Ammon's horn (tissue), 1 donor: ENCODE results near the gene ALX4.

ENCODE experiments used
- DNase-seq: peaks from one replicate; pipeline ENCODE4 v3.0.0-alpha.2; 2016; ENCODE audit warnings: low spot score

The ALX4 gene

GRCh38 chr11:44300844-44301563 is 8.9 kb downstream of the ALX4 start:
- DNase-seq = no peak

DNA sequence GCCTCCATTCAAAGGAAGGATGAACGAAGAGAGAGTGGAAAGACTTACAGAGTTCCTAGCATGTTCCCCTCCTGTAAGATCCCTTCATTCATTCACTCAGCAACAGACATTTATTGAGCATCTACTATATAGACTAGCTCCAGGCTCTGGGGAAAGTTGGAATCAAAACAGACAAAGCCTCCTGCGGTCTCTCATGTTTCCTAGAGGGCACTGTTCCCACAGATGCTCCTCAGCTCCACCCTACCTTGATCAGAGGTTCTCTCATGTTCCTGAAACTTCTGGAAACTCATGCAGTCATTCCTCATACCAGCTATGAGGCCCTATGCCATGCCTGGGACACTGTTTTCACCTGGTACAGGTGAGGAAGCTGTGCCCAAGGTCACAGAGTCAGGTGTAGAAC is 11.1 kb downstream of the ALX4 start:
- DNase-seq = no peak

- no peak for DNase-seq
Measured at GRCh38 chr11:44290208-44290607, 19.7 kb downstream of the ALX4 start.

GRCh38 chr11:44288133-44288526 is 21.8 kb downstream of the ALX4 start:
- no peak for DNase-seq

DNA sequence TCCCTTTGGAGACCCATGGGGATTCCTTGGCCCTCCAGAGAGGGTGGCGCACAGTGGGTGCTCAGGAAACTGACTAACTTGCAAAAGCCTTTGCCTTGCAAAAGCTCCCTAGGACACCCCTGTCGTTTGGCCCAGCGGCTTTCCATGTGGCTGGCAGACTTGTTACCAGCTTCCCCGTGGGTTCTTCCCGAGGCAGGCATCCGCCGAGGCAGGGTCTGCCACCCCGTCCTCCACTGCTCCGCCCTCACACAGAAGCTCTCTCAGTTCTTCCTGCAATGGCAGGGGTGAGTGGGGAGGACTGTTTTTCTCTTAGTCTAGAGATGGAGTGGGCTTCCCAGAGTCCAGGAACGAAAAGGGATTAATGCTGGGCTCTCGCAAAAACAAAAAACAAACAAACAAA is 23.0 kb downstream of the ALX4 start:
- no peak for DNase-seq

- DNase-seq = peak; percentile 64
Measured at GRCh38 chr11:44286268-44286880, 23.6 kb downstream of the ALX4 start.

GRCh38 chr11:44285756-44286155 is 24.2 kb downstream of the ALX4 start:
- no peak for DNase-seq

DNA sequence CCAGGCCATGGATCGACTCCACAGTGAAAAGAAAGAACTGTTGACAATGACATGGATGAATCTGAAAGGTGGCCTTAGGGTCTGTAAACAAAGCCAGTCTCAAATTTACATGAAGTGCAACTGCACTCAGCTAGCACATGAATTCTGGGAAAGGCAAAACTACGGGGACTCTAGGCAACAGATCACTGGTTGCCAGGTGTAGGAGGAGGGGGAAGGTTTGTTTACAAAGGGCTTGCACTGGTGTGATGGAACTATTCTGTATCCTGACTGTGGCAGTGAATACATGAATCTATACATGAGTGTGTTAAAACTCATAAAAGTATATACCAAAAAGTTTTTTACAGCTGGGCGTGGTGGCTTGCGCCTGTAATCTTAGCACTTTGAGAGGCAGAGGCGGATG is 27.3 kb downstream of the ALX4 start:
- DNase-seq = no peak

GRCh38 chr11:44281151-44281550 is 28.8 kb downstream of the ALX4 start:
- no peak for DNase-seq

DNA sequence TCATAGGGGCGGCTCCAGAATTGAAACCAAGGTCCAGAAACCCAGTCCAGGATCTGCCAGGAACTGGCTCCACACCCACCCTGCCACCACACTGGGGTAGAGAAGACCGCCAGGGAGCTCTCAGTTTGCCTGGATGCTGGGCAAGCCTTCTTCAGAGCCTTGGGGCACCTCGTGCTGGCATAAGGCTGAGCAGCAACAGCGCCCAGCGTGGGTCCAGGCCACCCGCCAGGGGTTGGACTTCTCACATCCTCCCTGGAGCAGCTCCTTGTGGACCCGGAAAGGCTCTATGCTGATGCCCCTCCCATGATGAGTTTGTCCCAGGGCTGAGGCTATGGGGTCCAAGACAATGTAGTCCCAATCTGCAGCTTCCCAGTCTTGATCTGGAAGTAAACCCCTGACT is 29.7 kb downstream of the ALX4 start:
- DNase-seq = no peak

DNA sequence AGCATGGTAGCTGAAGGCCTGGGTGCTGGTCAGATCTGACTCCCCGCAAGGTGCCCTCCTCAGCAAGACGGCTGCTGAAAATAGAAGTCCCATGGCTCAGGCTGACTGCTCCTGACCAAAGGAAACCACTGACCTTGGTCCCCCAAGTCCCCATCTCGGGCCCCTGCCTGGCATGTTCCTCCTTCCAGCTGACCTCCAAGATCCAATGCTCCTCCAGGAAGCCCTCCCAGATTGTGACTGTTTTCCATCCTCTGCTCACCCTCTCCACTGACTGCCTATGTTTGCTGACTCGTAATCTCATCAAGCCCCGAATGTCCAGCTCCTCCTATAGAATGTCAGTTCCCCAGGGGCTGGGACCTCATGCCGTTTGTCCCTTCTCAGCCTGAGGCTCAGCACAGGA is 30.5 kb downstream of the ALX4 start:
- DNase-seq = no peak

DNA sequence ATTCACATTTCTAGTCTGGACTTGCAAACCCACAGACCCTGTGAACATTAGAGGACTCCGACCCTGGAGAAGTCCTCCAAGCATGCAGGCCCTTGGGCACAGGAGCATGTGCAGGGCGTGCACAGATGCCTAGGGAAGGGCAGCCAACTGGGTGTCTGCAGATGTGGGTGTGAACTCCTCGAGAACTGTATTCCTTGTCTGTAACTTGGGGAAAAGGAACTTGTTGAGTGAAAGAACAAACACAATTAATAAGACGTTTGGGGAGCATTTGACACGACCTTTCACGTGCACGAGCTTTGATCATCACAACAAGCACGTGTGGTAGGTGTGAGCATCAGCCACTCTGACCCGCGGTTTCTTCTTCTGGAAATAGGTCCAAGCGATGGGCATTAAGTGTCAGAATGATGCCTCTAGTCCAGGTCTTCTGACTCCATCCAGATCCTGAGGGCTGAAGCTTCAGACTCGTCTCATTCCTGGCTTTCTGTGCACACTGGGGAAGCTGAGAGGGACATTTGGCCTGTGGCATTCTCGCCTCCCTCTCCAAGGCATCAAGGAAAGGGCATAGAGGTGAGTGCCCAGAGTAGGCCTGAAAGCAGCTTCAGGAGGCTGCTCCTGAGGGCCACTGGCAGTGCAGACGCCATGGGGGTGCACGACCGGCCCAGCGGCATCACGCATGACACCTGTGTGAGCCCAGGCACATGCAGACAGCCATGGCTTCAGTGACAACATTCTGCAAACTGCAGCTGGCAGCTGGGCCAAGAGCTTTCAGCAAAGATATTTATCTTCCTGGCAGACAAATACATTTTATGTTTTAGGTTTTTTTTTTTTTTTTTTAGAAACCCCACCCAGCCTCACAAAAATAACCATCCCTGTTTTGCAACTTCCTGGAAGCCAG is 32.5 kb downstream of the ALX4 start:
- no peak for DNase-seq

- no peak for DNase-seq
Measured at GRCh38 chr11:44275961-44276550, 33.9 kb downstream of the ALX4 start.

DNA sequence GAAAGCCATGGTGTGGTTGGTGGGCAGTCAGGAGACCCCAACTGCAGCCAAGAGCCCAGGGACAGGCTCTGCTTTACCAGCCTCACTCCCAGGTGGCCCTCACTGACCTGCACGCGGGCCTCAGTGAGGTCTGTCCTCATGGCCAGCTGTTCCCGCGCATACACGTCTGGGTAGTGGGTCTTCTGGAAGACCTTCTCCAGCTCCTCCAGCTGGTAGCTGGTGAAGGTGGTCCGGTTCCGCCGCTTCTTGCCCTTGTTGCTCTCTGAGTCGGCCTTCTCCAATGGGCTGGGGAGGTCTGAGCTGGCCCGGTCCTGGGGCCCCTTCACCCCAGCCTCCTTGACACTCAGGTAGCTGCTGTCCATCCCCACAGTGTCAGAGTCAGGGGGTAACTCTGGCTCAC is 34.7 kb downstream of the ALX4 start:
- DNase-seq = no peak

DNA sequence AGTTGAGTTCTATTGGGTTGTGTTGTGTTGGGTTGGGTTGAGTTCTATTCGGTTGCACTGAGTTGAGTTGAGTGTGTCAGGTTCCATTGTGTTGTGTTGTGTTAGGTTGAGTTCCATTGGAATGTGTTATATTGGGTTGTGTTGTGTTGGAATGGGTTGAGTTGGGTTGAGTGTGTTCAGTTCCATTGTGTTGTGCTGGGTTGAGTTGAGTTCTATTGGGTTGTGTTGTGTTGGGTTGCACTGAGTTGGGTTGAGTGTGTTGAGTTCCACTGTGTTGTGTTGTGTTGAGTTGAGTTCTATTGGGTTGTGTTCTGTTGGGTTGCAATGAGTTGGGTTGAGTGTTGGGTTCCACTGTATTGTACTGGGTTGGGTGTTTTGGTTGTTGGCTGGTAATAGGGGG is 35.5 kb downstream of the ALX4 start:
- DNase-seq = no peak

DNA sequence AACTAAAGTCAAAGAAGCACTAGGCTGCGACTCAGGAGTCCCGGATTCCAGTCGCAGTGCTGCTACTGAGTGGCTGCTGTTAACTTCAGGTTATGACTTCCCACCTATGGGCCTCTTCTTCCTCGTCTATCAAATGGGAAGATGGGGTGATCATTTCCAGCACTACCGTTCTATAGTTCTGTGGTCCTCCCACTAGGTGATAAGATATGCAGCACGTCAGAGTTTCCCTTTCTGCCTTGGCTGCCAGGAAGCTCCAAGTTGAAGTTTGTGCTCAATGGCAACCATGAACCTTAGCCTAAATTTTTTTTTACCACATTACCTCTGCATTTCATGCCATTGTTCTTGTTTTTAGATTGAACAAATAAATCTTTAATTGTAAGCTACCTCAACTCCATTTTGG is 38.7 kb downstream of the ALX4 start:
- no peak for DNase-seq

GRCh38 chr11:44270403-44271273 is 39.3 kb downstream of the ALX4 start:
- DNase-seq = no peak

- DNase-seq = no peak
Measured at GRCh38 chr11:44269369-44270351, 40.3 kb downstream of the ALX4 start.

DNA sequence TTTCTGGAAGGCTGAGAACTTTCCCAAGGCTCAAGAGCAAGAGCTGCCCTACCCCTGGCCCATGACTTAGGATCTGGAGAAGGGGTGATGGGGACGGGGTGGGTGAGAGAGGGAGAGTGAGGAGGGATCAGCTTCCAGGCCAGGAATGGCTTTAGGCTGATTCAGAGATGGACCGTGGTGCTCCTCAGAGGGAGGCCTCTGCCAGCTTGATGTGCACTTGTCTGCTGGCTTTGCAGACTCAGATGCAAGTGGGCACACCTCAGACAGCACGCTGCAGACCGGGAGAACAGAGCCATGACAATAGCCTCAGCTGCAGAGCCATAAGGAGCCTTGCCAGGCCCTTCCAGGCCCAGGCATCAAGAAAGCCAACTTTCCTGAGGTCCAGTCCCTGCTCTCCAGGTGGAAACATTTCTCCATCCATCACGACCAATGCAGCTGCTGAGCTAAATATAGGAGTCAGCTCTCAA is 41.3 kb downstream of the ALX4 start:
- DNase-seq = no peak
